Activated CD8-positive, alpha-beta memory T cell treated with anti-CD3 and anti-CD28 coated beads, Interleukin-2, amount 50 U/mL, for 24 hours (primary cell): ENCODE results near the gene IL17B.

ENCODE experiments used
- DNase-seq: peaks from one replicate; pipeline ENCODE4 v3.0.0-alpha.2; 2020; ENCODE audit errors: extremely low read depth

The IL17B gene, protein sequence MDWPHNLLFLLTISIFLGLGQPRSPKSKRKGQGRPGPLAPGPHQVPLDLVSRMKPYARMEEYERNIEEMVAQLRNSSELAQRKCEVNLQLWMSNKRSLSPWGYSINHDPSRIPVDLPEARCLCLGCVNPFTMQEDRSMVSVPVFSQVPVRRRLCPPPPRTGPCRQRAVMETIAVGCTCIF

DNA sequence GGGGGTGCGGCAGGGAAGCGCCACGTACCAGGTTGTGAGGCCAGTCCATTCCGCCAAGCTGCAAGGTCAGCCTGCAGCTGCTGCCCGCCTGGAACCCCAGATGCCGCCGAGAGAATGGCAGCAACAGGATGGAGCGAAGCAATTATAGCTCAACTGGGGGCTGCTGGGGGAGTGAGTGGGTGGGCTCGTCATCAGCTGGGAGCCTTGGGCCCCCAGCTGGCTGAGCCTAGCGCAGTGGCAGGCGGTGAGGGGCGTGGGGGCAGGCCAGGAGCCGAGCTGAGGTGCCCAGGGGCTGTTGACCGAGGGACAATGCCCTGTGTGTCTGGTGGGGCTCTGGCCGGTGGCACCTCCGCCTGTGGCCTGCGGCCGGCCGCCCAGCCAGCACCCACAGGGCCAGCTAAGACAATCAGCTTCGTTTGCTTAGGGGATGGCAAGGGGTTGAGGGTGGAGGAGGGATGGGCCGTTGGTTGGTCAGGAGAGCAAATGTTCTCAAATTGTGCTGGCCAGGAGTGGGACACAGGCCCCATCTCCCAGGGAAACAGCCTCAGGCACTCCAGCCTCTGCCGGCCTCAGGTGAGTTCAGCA, at the start of gene IL17B:
IL17B (minus strand) TSS at position 116 of the 585 bp plus-strand sequence; CDS start at position 49, 67 bp downstream.
- no peak for DNase-seq

DNA sequence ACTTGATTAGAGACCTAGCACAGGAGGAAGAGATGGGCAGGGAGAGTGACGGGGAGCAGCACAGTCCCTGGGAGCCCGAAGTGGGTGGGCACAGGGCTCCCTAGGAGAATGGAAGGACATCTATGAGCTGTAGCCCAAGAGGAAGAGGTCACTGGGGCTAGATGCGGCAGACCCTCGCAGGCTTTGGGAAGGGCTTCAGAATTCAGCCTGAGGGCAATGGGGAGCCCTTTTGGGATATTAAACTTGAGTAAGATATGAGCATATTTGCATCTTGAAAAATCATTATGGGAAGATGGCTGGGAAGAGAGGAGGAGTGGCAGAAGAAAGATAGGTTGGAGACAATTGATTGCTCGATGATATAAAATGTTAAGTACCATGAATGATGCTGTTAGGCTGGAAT, 48.9 kb upstream of the IL17B start:
- DNase-seq = no peak

DNA sequence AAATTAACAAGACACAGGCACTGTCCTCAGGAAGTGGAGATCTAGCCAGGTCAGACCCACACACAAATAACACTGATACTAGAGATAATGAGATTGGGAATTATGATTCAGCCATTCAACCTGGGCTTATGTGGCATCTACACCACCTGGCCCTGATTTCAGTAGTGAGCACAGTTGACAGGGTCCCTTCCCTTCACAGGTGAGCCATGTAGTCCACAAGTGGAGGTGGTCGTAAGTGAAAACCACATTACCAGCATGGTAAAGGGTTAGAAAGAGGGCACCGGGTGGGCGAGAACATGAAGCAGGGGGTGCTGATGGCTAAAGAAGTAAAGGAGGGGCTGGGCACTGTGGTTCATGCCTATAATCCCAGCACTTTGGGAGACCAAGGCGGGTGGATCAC, 48.3 kb upstream of the IL17B start:
- DNase-seq = no peak

DNA sequence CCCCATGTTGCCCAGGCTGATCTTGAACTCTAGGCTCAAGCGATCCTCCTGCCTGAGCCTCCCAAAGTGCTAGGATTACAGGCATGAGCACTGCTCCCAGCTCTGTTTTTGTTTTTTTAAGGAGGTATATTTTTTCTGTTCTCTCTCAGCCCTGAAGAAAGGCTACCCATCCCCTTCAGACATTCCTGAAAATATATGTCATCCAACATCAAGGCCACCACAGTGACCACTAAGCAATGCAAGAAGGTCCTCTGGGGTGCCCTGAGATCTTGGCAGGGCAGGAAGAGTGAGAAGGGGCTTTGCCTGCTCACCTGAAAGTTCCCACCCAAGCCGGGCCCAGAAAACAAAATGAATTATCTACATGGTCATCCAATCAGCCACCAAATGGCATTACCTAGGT, 47.8 kb upstream of the IL17B start:
- DNase-seq = no peak

DNA sequence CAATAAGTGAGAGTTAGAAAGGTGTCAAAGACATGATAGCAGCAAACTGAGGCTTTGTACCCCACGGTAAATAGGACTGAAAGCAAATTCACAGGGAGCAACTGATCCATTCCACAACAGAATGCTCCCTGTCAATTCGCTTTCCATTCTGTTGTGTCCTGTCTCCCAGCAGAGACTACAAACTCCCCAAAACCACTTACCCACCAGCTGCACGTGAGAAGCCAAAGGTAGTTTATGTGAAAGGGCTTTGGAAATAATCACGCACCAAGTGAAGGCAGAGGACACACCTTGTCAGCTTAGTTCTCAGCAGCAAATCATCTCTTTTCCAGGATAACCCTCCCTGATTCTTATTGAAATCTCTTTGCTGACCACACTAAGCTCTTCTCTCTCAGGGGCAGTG, 46.6 kb upstream of the IL17B start:
- no peak for DNase-seq

DNA sequence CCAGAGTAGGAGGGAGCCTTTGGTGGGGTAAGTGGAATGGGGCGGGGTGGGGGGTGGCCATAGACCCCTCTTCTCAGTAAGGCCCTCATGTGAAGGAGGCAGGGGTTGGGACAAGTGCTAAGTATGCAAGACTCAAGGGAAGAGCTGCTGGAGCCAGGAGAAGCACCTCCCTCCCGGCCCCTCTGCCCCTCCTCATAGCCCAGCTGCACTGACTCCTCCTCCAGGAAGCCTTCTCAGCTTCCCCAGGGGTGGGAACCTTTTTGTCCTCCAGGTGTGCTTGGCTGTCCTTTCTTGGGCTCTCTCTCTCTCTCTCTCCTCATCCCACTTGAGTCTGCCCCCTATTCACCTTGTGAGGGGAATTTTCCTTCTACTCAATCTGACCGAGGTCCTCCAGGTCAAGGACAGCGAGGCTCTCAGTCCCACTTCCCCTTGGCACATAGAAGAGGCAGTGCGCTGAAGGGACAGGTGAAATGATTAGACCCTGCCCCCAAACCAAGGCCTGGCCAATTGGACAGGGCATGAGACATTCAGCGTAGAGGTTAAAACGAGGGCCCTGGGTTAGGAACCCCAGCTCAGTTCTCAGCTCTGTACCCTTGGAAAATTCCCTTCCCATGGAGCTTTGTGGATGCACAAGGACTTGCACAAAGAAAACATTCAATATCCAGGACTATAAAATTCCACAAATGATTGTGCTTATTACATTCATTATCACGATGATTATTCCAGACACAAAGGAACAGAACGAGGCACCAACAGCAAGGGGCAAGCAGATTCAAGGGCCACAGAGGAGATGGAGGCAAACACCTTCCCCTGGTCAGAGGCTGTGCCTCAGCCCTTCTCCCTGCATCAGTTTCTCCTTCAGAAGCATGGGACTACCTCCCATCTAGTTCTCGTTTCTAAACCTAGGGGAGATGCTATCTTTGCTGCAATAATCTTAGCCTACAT, 45.6 kb upstream of the IL17B start:
- no peak for DNase-seq

DNA sequence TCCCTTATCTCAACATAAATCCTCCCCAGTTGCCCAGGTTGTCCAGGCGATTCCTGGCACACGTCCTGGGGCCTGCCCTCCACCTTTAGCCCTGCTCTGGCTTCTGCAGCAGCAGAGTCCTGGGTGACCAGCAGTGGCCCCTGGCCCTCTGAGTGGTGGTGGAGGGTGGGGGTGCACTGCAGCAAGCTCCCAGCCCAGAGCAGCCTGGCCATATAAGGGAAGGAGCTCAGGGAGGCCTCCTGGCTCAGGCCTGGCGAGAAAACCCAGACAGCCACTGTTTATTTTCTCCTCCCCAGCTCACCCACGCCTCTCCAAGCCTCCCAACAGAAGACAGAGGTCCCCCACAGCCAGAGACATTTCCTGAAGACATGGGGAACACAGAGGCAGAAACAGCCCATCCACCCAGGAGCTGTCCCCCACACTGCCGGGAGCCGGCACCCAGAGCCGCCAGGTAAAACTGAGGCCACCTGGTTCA, 44.7 kb upstream of the IL17B start:
- DNase-seq = no peak

DNA sequence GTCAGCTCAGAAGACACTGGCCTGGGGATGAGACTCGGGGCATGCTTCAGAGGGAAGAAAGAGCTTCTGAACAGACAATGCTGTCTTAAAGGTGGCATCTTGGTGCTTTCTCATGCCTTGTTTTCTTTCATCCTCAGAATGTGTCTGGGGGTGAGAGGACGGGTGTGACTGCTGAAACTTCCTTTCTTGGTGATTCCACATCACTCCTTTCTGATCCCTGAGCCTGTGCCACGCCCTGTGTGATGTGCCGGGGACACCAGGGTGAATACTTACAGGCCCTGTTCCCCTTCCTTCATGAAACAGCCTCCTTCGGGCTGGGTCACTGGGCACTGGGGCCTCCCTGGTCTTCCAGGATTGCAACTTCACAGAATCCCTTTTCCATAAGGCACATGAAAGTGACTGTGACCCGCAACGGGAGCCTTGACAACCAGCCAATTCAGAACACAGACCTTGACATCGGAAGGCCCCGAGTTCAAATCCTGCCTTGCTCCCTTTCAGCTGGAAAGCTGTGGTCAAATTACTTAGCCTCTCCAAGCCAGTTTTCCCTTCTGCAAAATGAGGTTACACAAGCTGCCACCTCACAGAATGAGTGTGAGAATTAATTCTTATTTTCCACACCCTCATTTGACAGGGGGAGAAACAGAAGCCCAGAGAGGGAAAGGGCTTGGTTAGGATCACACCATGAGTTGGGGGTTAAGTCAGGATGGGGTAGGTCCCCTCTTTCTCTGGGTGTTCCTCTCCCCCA, 44.1 kb upstream of the IL17B start:
- no peak for DNase-seq

DNA sequence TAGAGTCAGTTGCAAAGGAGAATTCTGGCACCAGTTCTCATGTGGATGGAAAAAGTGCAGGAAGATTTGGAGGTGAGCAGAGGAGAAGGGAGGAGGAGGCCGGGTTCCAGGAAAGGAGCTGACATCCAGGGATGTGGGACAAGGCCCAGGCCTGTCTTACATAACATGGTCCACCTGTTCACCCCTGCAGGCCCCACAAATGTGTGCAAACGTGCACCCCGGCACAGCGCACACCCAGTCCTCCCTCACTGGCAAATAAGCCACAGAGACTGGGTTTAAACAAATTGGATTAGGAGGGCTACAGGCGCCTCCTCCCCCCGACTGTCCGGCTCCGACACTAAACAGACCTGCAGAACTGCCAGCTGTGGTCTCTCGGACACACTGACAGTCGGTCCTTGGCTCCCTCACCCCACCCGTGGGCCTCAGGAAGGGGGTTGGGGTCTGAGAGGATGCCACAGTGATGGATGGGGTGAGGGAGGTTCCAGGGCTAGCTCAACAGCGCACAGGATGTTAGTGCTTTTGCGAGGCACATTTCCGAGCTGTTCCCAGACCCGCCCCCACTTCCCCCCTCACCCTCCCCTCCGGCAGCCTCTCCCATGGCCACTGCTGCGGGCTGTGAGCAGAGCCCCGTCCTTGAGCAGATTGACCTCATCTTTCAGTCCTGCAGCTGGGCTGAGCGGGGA, 43.4 kb upstream of the IL17B start:
- DNase-seq = no peak

DNA sequence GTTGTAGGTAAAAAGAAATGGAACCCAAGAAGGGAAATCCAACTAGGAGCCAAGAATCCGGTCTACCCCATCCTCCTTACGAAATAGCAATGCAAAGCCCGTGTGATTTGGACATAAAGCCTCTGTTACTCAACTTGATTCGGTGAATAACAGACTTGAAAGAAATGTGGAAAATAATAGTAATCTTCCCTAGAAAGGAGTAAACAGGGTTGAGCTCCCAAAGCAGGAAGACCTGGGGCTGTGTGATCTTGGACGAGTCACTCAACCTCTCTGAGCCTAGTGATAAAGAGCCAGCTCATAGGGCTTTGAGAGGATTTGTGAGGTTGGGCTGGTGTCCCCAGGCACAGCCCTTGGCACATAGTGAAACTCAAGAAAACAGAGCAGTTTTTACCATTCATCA, 42.7 kb upstream of the IL17B start:
- DNase-seq = no peak

DNA sequence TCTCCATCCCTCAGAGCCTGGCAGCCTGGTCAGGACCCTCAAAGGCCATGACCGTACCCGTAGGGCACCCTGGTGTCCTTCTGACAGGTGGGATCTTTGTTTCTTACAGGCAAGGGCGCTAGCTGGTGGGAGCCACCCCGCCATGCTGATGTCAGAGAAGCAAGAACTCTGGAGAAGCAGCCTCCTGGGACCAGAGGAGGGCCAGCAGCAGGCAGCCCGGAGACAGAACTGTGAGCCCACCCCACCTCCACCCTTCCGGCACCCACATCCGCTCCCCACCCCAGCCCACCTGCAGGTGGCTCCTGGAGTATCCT, 42.2 kb upstream of the IL17B start:
- DNase-seq = no peak

DNA sequence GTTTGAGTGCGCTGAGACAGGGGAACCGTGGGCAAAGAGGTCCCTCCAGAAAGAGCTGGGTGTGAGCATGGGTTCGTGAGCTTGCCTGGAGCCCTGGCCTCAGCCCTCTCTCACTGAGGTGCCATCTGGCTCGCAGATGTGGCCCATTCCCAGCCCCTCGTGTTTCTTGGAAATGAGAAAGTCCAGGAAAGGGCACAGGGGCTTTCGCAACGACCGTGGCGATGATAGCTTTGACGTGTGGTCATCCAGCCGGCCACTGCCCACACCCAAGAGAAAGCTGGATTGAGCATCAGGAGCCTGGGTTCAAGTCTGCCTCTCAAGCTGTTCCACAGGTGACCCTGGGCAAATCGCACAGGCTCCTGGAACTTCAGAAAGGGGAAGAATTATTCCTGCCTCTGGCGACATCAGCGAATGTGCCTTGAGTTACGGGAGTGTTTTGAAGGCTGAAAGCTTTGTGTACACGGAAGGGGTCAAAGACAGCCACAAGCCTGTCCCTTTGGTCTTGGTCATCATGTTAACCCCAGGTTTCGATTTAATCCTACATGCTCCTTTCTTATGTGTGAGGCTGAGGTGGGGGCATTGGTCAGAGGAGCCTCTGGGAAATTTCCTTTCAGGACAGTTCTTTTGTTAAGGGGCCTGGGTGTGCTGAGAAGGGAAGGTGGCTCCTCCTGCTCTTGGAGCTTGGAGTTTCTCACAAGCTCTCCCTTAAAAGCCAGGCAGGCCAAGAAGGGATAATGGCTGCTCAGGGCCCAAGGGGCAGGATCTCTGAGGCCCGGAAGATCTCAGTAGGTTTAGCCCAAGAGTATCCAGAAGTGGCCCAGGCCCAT, 41.7 kb upstream of the IL17B start:
- no peak for DNase-seq

DNA sequence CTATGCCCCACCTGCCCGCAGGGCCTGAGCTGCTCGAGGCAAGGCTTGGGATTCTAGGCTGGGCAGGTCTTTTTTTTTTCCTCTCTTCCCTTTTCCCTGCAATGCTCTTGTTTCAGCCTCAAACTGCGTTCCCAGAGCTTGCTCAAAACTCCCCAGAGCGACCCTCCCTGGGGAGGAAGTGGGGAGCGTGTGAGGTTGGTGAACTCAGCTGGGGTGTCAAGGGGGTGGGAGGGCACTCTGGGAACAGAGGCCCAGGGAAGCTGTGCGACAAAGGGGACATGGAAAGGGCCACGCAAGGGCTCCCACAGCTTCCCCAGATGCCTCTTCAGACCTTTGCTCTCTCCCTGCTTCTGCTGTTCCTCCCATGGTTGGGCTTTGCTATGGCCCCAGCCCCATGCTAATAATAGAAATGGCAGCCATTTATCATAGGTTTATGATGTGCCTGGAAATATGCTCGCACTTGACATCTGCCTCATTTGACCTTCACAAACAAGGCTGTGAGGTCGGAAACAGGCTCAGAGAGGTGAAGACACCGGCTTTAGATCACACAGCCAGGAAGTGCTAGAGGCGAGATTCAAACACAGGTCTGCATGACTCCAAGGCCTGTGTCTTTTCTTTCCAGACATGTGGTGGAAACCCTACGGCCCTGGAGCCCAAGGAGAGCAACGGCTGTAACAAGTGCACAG, 40.9 kb upstream of the IL17B start:
- DNase-seq = no peak

DNA sequence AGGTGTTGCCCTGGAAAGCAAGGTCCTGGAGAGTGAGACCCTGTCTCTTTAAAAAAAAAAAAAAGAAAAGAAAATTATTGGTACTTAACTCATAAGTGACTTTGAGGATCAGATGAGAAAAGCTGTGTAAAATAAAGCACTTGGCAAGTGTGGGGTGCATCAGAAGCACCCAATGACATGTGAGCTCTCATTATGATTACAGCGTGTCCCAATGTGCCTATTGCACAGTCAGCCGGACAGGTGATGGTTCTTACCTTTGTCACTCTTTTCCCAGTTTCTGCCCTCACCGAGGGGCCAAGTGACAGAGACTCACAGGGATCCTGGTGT, 40.4 kb upstream of the IL17B start:
- DNase-seq = no peak

DNA sequence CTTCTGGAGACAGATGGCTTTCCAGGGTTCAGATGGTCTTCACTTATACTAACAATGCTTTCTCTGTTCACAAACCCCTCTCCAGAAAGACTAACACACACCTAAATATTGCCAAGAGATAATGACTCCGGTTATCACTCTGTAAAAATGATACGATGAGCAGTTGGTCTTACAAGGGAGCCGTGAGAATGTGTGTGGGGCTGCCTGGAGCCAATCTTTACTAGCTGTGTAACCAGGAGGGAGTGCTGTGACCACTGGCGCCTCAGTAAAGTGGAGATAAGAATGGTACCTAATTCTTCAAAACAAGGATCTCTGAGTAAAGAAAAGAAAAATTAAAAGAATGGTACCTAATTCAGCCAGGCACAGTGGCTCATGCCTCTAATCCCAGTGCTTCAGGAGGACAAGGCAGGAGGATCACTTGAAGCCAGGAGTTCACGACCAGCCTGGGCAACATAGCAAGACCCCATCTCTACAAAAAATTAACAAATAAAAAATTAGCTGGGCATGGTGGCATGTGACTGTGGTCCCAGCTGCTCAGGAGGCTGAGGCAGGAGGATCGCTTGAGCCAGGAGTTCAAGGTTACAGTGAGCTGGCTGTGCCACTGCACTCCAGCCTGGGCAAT, 39.9 kb upstream of the IL17B start:
- no peak for DNase-seq

DNA sequence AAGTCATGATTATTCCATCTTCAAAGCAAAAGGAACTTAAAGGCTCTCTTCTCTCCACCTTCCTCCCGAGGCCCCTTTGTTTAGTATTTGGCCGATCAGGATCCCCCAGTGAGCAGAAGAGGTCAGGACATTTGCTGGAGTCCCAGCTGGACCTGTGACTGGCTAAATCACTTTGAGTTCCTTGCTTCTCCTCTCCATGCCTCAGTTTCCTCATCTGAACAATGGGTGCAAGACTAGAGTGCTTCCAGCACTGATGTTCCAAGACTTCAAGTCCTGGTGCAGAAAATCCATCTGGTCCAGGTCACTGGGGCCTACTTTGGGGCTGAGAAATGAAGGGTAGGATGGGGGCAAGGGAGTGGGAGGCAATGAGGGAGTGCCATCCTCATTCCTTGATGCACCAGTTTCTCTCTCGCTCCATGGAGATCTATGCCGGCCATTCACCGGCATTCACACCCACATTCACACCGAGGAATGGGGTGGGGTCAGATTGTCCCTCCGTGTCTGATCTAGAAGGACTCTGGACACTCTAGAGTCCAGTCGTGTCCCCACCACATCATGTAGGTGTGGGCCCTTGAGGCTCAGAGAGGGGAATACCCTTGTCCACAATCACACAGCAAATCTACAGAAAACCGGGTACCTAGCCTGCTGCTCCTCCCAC, 38.7 kb upstream of the IL17B start:
- DNase-seq = no peak

DNA sequence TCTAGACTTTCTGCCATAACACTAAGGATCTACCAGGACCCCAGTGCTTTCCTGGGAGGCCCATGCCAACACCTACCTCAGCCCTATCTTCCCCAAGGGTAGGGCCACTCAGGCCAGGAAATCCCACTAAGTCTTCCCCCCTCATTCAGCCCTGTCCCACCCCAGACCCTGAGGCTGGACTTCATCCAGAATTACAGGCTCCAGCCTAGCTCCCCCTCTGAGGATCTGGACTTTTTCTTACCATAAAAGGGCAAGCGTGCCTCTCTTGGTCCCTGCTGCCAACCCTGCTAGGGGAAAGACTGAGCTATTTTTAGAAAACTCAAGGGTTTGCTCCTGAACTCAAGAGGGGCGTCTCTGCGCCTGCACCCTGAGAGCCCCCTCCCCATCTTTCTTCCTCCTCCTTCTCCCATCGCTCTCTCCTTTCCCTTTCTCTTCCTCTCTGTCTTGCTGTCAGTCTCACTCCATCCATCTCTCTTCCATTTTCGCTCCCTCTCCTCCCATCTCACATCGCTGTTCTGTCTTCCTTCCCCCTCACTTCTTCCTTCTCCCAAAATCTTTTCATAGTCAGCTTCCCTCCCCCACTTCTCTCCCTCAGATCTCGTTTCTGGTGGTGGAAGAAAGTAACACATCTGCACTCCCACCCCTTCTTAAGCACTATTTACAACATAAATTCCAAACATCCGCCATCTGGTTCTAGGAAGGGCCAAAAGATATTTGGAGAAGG, 38.1 kb upstream of the IL17B start:
- no peak for DNase-seq

DNA sequence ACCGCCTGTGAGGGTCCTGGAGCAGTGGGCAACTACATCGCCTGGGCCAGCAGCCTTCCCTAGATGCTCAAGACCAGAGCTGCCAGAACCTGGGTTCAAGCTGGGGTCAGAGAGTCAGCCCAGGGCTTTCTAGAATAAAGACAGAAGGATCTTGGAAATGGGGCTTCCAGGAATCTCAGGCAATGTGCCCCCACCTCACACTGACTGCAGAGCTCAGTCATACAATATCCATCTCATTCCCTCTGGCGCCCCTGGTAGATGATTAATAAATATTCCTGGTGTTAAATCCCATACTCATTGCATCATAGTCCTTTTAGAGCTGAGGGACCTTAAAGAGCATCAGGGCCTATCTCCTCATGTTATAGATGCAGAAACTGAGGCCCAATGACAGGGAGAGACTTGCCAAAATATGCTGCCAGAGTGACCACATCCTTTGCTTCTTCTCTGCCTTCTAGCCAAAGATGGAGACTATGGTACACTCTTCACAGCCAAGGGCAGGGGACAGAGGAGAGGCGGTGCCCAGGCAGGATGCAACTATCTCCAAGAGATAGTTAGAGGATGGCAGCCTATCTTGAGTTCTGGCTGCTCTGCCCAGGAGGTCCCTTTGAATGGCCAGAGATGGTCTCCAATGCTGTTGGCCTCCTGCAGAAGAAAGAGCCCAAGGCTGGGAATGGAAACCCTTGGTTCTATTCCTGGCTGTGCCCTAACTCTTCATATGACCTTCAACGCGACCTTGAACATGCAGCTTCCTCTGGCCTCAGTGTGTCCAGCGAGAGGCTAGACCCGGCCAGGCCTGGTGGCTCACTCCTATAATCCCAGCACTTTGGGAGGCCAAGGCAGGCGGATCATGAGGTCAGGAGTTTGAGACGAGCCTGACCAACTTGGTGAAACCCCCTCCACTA, 36.2 kb upstream of the IL17B start:
- no peak for DNase-seq
